Daoy (cell line): Measurements from ENCODE around the gene MYDGF. TPM values are rescaled to one million over a fixed set of nuclear protein-coding genes. Genes with fewer than 3 reads are reported as not detected.

ENCODE experiments used
- total RNA-seq: library from RNA; depleted of rRNA; stranded (reverse); fragments of >200 nt; shearing (Covaris generic); gene quantifications from 2 replicates; pipeline ENCODE4 v1.2.3, GENCODE V29; 2014; rRNA removed

Gene MYDGF
- total RNA-seq, 1 experiment from 2014 or later, result 171 TPM

Other genes with a start within 250 kb of the MYDGF start
- gene UBXN6, start 212.5 kb downstream of the MYDGF start, total RNA-seq, result 57.9 and 72.7 TPM in 2 replicates
- gene HDGFL2, start 198.0 kb downstream of the MYDGF start, total RNA-seq, result 57.4 and 79.1 TPM in 2 replicates
- gene PLIN4, start 151.9 kb downstream of the MYDGF start, total RNA-seq, result 0.57 and 0.69 TPM in 2 replicates
- gene PLIN5, start 135.1 kb downstream of the MYDGF start, total RNA-seq, result 0.15 and 1.3 TPM in 2 replicates
- gene LRG1, start 130.3 kb downstream of the MYDGF start, total RNA-seq, result 0.03 and 0.69 TPM in 2 replicates
- 2.3 and 3.2 TPM in 2 replicates for gene SEMA6B, start 110.7 kb downstream of the MYDGF start, total RNA-seq
- 6.5 and 6.8 TPM in 2 replicates for gene TNFAIP8L1, start 30.8 kb downstream of the MYDGF start, total RNA-seq
- gene DPP9, start 53.5 kb upstream of the MYDGF start, total RNA-seq, result 77.1 and 109 TPM in 2 replicates
- gene FEM1A, start 121.4 kb upstream of the MYDGF start, total RNA-seq, result 13.5 and 14.0 TPM in 2 replicates
- 0.74 and 1.7 TPM in 2 replicates for gene TICAM1, start 161.4 kb upstream of the MYDGF start, total RNA-seq
- 102 and 114 TPM in 2 replicates for gene PLIN3, start 197.3 kb upstream of the MYDGF start, total RNA-seq
- not detected in 2 replicates for gene ARRDC5, start 232.6 kb upstream of the MYDGF start, total RNA-seq
- 32.4 and 34.6 TPM in 2 replicates for gene UHRF1, start 239.2 kb upstream of the MYDGF start, total RNA-seq